ENCODE data around the gene MYOF.

DNA sequence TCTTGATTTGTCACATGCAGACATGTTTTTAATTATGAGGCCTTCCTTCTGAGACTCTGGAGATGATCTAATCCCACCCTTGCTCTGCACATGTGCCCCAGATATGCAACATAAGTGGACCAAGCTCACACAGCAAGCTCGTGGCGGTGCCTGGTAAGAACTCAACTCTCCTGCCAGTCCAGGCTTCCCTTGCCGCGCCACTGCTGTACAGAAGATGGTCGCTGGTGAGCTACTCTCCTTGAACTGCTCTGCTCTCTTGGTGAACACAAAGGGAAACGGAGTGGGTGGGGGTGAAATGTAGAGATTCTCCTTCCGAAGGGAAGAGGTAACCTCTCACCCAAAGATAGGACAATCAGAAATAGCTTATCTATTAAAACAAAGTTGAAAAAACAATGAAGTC lies 25.7 kb downstream of the MYOF start:
- TF ChIP-seq, protein P1, sequence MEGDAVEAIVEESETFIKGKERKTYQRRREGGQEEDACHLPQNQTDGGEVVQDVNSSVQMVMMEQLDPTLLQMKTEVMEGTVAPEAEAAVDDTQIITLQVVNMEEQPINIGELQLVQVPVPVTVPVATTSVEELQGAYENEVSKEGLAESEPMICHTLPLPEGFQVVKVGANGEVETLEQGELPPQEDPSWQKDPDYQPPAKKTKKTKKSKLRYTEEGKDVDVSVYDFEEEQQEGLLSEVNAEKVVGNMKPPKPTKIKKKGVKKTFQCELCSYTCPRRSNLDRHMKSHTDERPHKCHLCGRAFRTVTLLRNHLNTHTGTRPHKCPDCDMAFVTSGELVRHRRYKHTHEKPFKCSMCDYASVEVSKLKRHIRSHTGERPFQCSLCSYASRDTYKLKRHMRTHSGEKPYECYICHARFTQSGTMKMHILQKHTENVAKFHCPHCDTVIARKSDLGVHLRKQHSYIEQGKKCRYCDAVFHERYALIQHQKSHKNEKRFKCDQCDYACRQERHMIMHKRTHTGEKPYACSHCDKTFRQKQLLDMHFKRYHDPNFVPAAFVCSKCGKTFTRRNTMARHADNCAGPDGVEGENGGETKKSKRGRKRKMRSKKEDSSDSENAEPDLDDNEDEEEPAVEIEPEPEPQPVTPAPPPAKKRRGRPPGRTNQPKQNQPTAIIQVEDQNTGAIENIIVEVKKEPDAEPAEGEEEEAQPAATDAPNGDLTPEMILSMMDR (IDR thresholded peaks at IDR 0.05) = no peak
- TF ChIP-seq POLR2A (IDR thresholded peaks at IDR 0.05) = no peak
